Measurements from ENCODE around the gene NID1. TPM values are rescaled to one million over a fixed set of nuclear protein-coding genes. Genes with fewer than 3 reads are reported as not detected.
A peak's percentile ranks its signal among the peaks of the same experiment; 100 is the strongest.

NID1 gene
- total RNA-seq, 1 donor from 2014 or later, result 107 TPM

- H3K27ac ChIP-seq (ENCODE audit: low read depth, low read length), result peak overlapping the region; percentile 81
These were observed 1.2 kb upstream of the NID1 start for GRCh38 chr1:236066054-236066453.

GRCh38 chr1:236065509-236066005 lies 667 bp upstream of the NID1 start:
- H3K4me3 ChIP-seq (ENCODE audit: low read length in 3 of 3), result peak overlapping the region; percentile 73 to 75 (median 73)
- H3K36me3 ChIP-seq (ENCODE audit: control insufficient read depth in 3 of 3, insufficient read depth in 3 of 3, low read length in 3 of 3), result no peaks in the 10 kb centered on the region
- H3K27me3 ChIP-seq (ENCODE audit: control insufficient read depth in 3 of 3, insufficient read depth in 3 of 3, low read length in 3 of 3), result peaks cover 14 to 22% (median 19%) of the 10 kb centered on the region in 3 donors
- peaks cover 0 to under 1% (median under 1%) of the 10 kb centered on the region in 3 donors for H3K9me3 ChIP-seq (ENCODE audit: control insufficient read depth in 3 of 3, low read length in 3 of 3)
- peaks cover 7 to 20% (median 13%) of the 10 kb centered on the region in 3 donors for H3K4me1 ChIP-seq (ENCODE audit: control insufficient read depth in 3 of 3, insufficient read depth in 3 of 3, low read length in 3 of 3)
- peak overlapping the region; percentile 33 to 65 (median 62) for H3K9ac ChIP-seq (ENCODE audit: low read depth in 1 of 3, low read length in 3 of 3)
- peak overlapping the region; percentile 81 for H3K27ac ChIP-seq (ENCODE audit: low read depth, low read length)

More at GRCh38 chr1:236066054-236066453, 1.2 kb upstream of the NID1 start:
- peaks cover 3 to 4% (median 4%) of the 10 kb centered on the region in 3 donors for H3K9me3 ChIP-seq (ENCODE audit: control insufficient read depth in 3 of 3, low read length in 3 of 3)
- H3K9ac ChIP-seq (ENCODE audit: low read depth in 1 of 3, low read length in 3 of 3), result no peak overlapping the region
- H3K4me3 ChIP-seq (ENCODE audit: low read length in 3 of 3), result no peak overlapping the region
- H3K27me3 ChIP-seq (ENCODE audit: control insufficient read depth in 3 of 3, insufficient read depth in 3 of 3, low read length in 3 of 3), result peaks cover 14 to 22% (median 19%) of the 10 kb centered on the region in 3 donors
- H3K4me1 ChIP-seq (ENCODE audit: control insufficient read depth in 3 of 3, insufficient read depth in 3 of 3, low read length in 3 of 3), result peaks cover 7 to 20% (median 13%) of the 10 kb centered on the region in 3 donors
- no peaks in the 10 kb centered on the region for H3K36me3 ChIP-seq (ENCODE audit: control insufficient read depth in 3 of 3, insufficient read depth in 3 of 3, low read length in 3 of 3)

- Histone ChIP-seq H3K27ac (ENCODE audit: low read depth, low read length) (peak overlapping the region; percentile 81), H3K9ac (ENCODE audit: low read depth in 1 of 3, low read length in 3 of 3) (peak overlapping the region; percentile 65 to 78 (median 72)), H3K36me3 (ENCODE audit: control insufficient read depth in 3 of 3, insufficient read depth in 3 of 3, low read length in 3 of 3) (no peaks in the 10 kb centered on the region), H3K4me1 (ENCODE audit: control insufficient read depth in 3 of 3, insufficient read depth in 3 of 3, low read length in 3 of 3) (peaks cover 7 to 20% (median 15%) of the 10 kb centered on the region in 3 donors), H3K9me3 (ENCODE audit: control insufficient read depth in 3 of 3, low read length in 3 of 3) (no peaks in the 10 kb centered on the region), H3K27me3 (ENCODE audit: control insufficient read depth in 3 of 3, insufficient read depth in 3 of 3, low read length in 3 of 3) (peaks cover 14 to 22% (median 19%) of the 10 kb centered on the region in 3 donors), H3K4me3 (ENCODE audit: low read length in 3 of 3) (peak overlapping the region; percentile 73 to 82 (median 73))
These were observed 794 bp downstream of the NID1 start for GRCh38 chr1:236063919-236064673.

- Histone ChIP-seq H3K4me3 (ENCODE audit: low read length in 3 of 3) (peak overlapping the region; percentile 73 to 82 (median 73)), H3K27me3 (ENCODE audit: control insufficient read depth in 3 of 3, insufficient read depth in 3 of 3, low read length in 3 of 3) (peaks cover 14 to 22% (median 19%) of the 10 kb centered on the region in 3 donors), H3K9ac (ENCODE audit: low read depth in 1 of 3, low read length in 3 of 3) (peak overlapping the region; percentile 65 to 78 (median 72)), H3K9me3 (ENCODE audit: control insufficient read depth in 3 of 3, low read length in 3 of 3) (no peaks in the 10 kb centered on the region), H3K36me3 (ENCODE audit: control insufficient read depth in 3 of 3, insufficient read depth in 3 of 3, low read length in 3 of 3) (no peaks in the 10 kb centered on the region), H3K27ac (ENCODE audit: low read depth, low read length) (peak overlapping the region; percentile 81), H3K4me1 (ENCODE audit: control insufficient read depth in 3 of 3, insufficient read depth in 3 of 3, low read length in 3 of 3) (peaks cover 7 to 20% (median 15%) of the 10 kb centered on the region in 3 donors)
These were observed 1.4 kb downstream of the NID1 start for GRCh38 chr1:236063551-236063918.

- H3K9ac ChIP-seq (ENCODE audit: low read depth in 1 of 3, low read length in 3 of 3), result no peak overlapping the region
- peaks cover 5 to 22% (median 12%) of the 10 kb centered on the region in 3 donors for H3K4me1 ChIP-seq (ENCODE audit: control insufficient read depth in 3 of 3, insufficient read depth in 3 of 3, low read length in 3 of 3)
- H3K4me3 ChIP-seq (ENCODE audit: low read length in 3 of 3), result no peak overlapping the region
These were observed 4.6 kb downstream of the NID1 start for GRCh38 chr1:236060286-236060685.

GRCh38 chr1:236059011-236059410 lies 5.9 kb downstream of the NID1 start:
- Histone ChIP-seq H3K9me3 (ENCODE audit: control insufficient read depth in 3 of 3, low read length in 3 of 3) (no peaks in the 10 kb centered on the region), H3K27ac (ENCODE audit: low read depth, low read length) (no peak overlapping the region), H3K9ac (ENCODE audit: low read depth in 1 of 3, low read length in 3 of 3) (no peak overlapping the region), H3K27me3 (ENCODE audit: control insufficient read depth in 3 of 3, insufficient read depth in 3 of 3, low read length in 3 of 3) (peaks cover 1 to 7% (median 7%) of the 10 kb centered on the region in 3 donors), H3K36me3 (ENCODE audit: control insufficient read depth in 3 of 3, insufficient read depth in 3 of 3, low read length in 3 of 3) (no peaks in the 10 kb centered on the region), H3K4me1 (ENCODE audit: control insufficient read depth in 3 of 3, insufficient read depth in 3 of 3, low read length in 3 of 3) (peaks cover 3 to 16% (median 6%) of the 10 kb centered on the region in 3 donors), H3K4me3 (ENCODE audit: low read length in 3 of 3) (no peak overlapping the region)

More at GRCh38 chr1:236060286-236060685, 4.6 kb downstream of the NID1 start:
- Histone ChIP-seq H3K27ac (ENCODE audit: low read depth, low read length) (no peak overlapping the region), H3K36me3 (ENCODE audit: control insufficient read depth in 3 of 3, insufficient read depth in 3 of 3, low read length in 3 of 3) (no peaks in the 10 kb centered on the region), H3K9me3 (ENCODE audit: control insufficient read depth in 3 of 3, low read length in 3 of 3) (no peaks in the 10 kb centered on the region), H3K27me3 (ENCODE audit: control insufficient read depth in 3 of 3, insufficient read depth in 3 of 3, low read length in 3 of 3) (peaks cover 9 to 17% (median 14%) of the 10 kb centered on the region in 3 donors)

GRCh38 chr1:236058141-236058934 lies 6.6 kb downstream of the NID1 start:
- no peaks in the 10 kb centered on the region for H3K9me3 ChIP-seq (ENCODE audit: control insufficient read depth in 3 of 3, low read length in 3 of 3)
- H3K36me3 ChIP-seq (ENCODE audit: control insufficient read depth in 3 of 3, insufficient read depth in 3 of 3, low read length in 3 of 3), result no peaks in the 10 kb centered on the region
- H3K9ac ChIP-seq (ENCODE audit: low read depth in 1 of 3, low read length in 3 of 3), result no peak overlapping the region
- peaks cover 0 to 12% (median 0%) of the 10 kb centered on the region in 3 donors for H3K4me1 ChIP-seq (ENCODE audit: control insufficient read depth in 3 of 3, insufficient read depth in 3 of 3, low read length in 3 of 3)
- H3K4me3 ChIP-seq (ENCODE audit: low read length in 3 of 3), result no peak overlapping the region
- peak overlapping the region; percentile 7 for H3K27ac ChIP-seq (ENCODE audit: low read depth, low read length)
- peaks cover 0 to 3% (median 0%) of the 10 kb centered on the region in 3 donors for H3K27me3 ChIP-seq (ENCODE audit: control insufficient read depth in 3 of 3, insufficient read depth in 3 of 3, low read length in 3 of 3)

- Histone ChIP-seq H3K9ac (ENCODE audit: low read depth in 1 of 3, low read length in 3 of 3) (no peak overlapping the region), H3K27me3 (ENCODE audit: control insufficient read depth in 3 of 3, insufficient read depth in 3 of 3, low read length in 3 of 3) (peaks cover 0 to 3% (median 0%) of the 10 kb centered on the region in 3 donors), H3K4me3 (ENCODE audit: low read length in 3 of 3) (no peak overlapping the region), H3K9me3 (ENCODE audit: control insufficient read depth in 3 of 3, low read length in 3 of 3) (no peaks in the 10 kb centered on the region), H3K36me3 (ENCODE audit: control insufficient read depth in 3 of 3, insufficient read depth in 3 of 3, low read length in 3 of 3) (no peaks in the 10 kb centered on the region), H3K27ac (ENCODE audit: low read depth, low read length) (no peak overlapping the region), H3K4me1 (ENCODE audit: control insufficient read depth in 3 of 3, insufficient read depth in 3 of 3, low read length in 3 of 3) (peaks cover 0 to 12% (median 1%) of the 10 kb centered on the region in 3 donors)
These were observed 7.3 kb downstream of the NID1 start for GRCh38 chr1:236057546-236057945.

GRCh38 chr1:236052232-236052993 lies 12.5 kb downstream of the NID1 start:
- no peaks in the 10 kb centered on the region for H3K9me3 ChIP-seq (ENCODE audit: control insufficient read depth in 3 of 3, low read length in 3 of 3)
- peaks cover 0 to 7% (median 0%) of the 10 kb centered on the region in 3 donors for H3K36me3 ChIP-seq (ENCODE audit: control insufficient read depth in 3 of 3, insufficient read depth in 3 of 3, low read length in 3 of 3)
- H3K27ac ChIP-seq (ENCODE audit: low read depth, low read length), result no peak overlapping the region
- H3K4me3 ChIP-seq (ENCODE audit: low read length in 3 of 3), result no peak overlapping the region
- H3K27me3 ChIP-seq (ENCODE audit: control insufficient read depth in 3 of 3, insufficient read depth in 3 of 3, low read length in 3 of 3), result peaks cover 0 to 3% (median 0%) of the 10 kb centered on the region in 3 donors
- H3K4me1 ChIP-seq (ENCODE audit: control insufficient read depth in 3 of 3, insufficient read depth in 3 of 3, low read length in 3 of 3), result peaks cover 5 to 8% (median 5%) of the 10 kb centered on the region in 3 donors
- H3K9ac ChIP-seq (ENCODE audit: low read depth in 1 of 3, low read length in 3 of 3), result no peak overlapping the region
